HEK293 (cell line): Measurements from ENCODE around the gene EYA3.

Experiments used
- ATF2 ChIP-seq: fragments of 450-650 bp; formaldehyde crosslinking; IDR thresholded peaks from 2 replicates; pipeline ENCODE4 v1.5.1; 2016; ENCODE audit warnings: missing biosample characterization, missing genetic modification characterization, low read depth
- FEZF1 ChIP-seq: fragments of 450-650 bp; formaldehyde crosslinking; IDR thresholded peaks from 2 replicates; pipeline ENCODE4 v1.5.1; 2016; ENCODE audit warnings: missing biosample characterization, missing genetic modification characterization
- REPIN1 ChIP-seq: fragments of 450-650 bp; formaldehyde crosslinking; IDR thresholded peaks from 2 replicates; pipeline ENCODE4 v1.5.1; 2017; ENCODE audit warnings: missing biosample characterization, missing genetic modification characterization, low read depth
- ZBTB21 ChIP-seq: fragments of 450-650 bp; formaldehyde crosslinking; IDR thresholded peaks from 2 replicates; pipeline ENCODE4 v1.5.1; 2017; ENCODE audit warnings: missing biosample characterization, missing genetic modification characterization
- ZNF146 ChIP-seq: fragments of 450-650 bp; formaldehyde crosslinking; IDR thresholded peaks from 2 replicates; pipeline ENCODE4 v1.5.1; 2016; ENCODE audit warnings: missing biosample characterization, missing genetic modification characterization
- ZNF175 ChIP-seq: fragments of 450-650 bp; formaldehyde crosslinking; IDR thresholded peaks from 2 replicates; pipeline ENCODE4 v1.5.1; 2016; ENCODE audit warnings: missing biosample characterization, missing genetic modification characterization
- ZNF274 ChIP-seq, 2 experiments: fragments of 200-500 bp in 1 of 2; fragments of 450-650 bp in 1 of 2; sonication (Bioruptor generic) in 1 of 2; formaldehyde crosslinking in 1 of 2; IDR thresholded peaks; 2 replicates each; pipeline versions ENCODE4 v1.5.1 to v1.6.1; 2014 to 2016; ENCODE audit warnings: borderline replicate concordance in 1 of 2, inconsistent platforms in 1 of 2, low read length in 1 of 2, missing biosample characterization in 1 of 2, missing genetic modification characterization in 1 of 2
- ZNF292 ChIP-seq: fragments of 450-650 bp; formaldehyde crosslinking; IDR thresholded peaks from 2 replicates; pipeline ENCODE4 v1.5.1; 2016; ENCODE audit warnings: low read depth, missing biosample characterization, missing genetic modification characterization, borderline replicate concordance
- ZNF747 ChIP-seq: fragments of 450-650 bp; formaldehyde crosslinking; IDR thresholded peaks from 2 replicates; pipeline ENCODE4 v1.5.1; 2016; ENCODE audit warnings: missing biosample characterization, missing genetic modification characterization
- ZNF837 ChIP-seq: fragments of 450-650 bp; formaldehyde crosslinking; IDR thresholded peaks from 2 replicates; pipeline ENCODE4 v1.5.1; 2016; ENCODE audit warnings: missing biosample characterization, missing genetic modification characterization
- TF ChIP-seq, protein P1 (sequence below): fragments of 450-650 bp; formaldehyde crosslinking; IDR thresholded peaks from 2 replicates; pipeline ENCODE4 v1.5.1; 2016; ENCODE audit warnings: missing biosample characterization, missing genetic modification characterization
- TF ChIP-seq, protein P2 (sequence below): fragments of 450-650 bp; formaldehyde crosslinking; IDR thresholded peaks from 2 replicates; pipeline ENCODE4 v1.5.1; 2016; ENCODE audit warnings: missing biosample characterization, missing genetic modification characterization

GRCh38 chr1:28021064-28021463 is 67.3 kb downstream of the EYA3 start:
- TF ChIP-seq ATF2 (no peak), ZBTB21 (tag by site-specific recombination) (no peak), ZNF175 (tag by site-specific recombination) (no peak), ZNF146 (no peak), REPIN1 (tag by site-specific recombination) (no peak), ZNF747 (tag by site-specific recombination) (no peak), ZNF837 (tag by site-specific recombination) (no peak), ZNF274 (IDR thresholded peaks at IDR 0.05; ENCODE audit: low read length) (no peak), ZNF274 (tag by site-specific recombination; IDR thresholded peaks at IDR 0.05; ENCODE audit: borderline replicate concordance) (no peak), FEZF1 (no peak), ZNF292 (tag by site-specific recombination) (no peak)
- TF ChIP-seq, protein P1, sequence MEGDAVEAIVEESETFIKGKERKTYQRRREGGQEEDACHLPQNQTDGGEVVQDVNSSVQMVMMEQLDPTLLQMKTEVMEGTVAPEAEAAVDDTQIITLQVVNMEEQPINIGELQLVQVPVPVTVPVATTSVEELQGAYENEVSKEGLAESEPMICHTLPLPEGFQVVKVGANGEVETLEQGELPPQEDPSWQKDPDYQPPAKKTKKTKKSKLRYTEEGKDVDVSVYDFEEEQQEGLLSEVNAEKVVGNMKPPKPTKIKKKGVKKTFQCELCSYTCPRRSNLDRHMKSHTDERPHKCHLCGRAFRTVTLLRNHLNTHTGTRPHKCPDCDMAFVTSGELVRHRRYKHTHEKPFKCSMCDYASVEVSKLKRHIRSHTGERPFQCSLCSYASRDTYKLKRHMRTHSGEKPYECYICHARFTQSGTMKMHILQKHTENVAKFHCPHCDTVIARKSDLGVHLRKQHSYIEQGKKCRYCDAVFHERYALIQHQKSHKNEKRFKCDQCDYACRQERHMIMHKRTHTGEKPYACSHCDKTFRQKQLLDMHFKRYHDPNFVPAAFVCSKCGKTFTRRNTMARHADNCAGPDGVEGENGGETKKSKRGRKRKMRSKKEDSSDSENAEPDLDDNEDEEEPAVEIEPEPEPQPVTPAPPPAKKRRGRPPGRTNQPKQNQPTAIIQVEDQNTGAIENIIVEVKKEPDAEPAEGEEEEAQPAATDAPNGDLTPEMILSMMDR (tag by site-specific recombination) = no peak
- TF ChIP-seq, protein P2, sequence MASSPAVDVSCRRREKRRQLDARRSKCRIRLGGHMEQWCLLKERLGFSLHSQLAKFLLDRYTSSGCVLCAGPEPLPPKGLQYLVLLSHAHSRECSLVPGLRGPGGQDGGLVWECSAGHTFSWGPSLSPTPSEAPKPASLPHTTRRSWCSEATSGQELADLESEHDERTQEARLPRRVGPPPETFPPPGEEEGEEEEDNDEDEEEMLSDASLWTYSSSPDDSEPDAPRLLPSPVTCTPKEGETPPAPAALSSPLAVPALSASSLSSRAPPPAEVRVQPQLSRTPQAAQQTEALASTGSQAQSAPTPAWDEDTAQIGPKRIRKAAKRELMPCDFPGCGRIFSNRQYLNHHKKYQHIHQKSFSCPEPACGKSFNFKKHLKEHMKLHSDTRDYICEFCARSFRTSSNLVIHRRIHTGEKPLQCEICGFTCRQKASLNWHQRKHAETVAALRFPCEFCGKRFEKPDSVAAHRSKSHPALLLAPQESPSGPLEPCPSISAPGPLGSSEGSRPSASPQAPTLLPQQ (tag by site-specific recombination) = no peak
